ENCODE results near the gene INTS6L.

Gene INTS6L

GRCh38 chrX:135520553-135521404 lies at the start of gene INTS6L:
Gene INTS6L (plus strand): TSS chrX:135520660. CDS start chrX:135520993, 333 bp downstream.
- DNase-seq: peak; percentile 96

GRCh38 chrX:135476378-135476777 lies 44.1 kb upstream of the INTS6L start:
- no peak for DNase-seq

DNA sequence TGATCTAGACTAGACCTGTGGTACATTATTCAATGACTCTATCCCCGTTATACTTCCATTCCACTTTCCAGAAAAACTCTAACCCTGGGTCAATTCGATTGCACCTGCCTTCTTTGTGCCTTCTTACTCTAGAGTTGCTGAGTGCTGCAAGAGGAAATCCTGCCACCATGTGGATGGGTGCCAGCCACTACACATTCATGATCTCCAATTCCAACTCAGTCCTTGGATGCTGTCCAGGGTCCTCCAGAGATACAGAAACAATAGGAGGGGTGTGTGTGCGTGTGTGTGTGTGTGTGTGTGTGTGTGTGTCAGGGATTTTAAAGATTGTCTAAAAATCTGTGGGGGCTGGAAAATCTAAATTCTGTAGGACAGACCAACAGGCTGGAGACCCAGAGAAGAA lies 42.9 kb upstream of the INTS6L start:
- peak; percentile 66 for DNase-seq

- DNase-seq: no peak
Measured at GRCh38 chrX:135480076-135480475, 40.4 kb upstream of the INTS6L start.

- no peak for DNase-seq
Measured at GRCh38 chrX:135481696-135482179, 38.7 kb upstream of the INTS6L start.

DNA sequence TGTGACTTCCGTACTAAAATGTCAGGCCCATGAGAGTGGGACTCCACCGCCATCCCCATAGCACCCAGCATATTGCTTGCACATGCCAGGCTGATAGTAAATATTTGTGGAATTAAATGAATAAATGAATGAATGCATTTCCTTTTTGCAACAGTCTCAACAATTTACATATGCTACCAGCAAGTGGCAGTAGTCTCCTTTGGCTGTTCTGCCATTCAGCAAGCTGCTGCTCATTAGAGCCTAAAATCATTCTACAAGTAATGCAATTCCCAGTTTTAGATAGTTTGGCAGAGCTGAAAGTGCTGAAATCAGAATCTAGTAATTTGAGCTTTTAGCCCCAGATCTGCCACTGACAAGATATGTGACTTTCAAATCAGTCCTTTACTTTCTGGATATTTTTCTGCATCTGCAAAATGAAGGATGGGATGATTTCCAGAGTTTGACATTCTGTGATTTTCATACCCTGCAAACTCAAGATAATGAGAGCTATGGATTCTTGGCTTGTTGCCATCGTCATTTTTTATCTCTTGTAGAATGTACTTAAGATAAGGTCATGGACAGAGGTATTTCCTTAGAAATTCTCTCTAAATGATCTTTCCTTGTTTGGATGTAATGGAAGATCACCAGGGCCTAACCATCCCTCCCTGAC lies 35.7 kb upstream of the INTS6L start:
- DNase-seq: peak; percentile 65

DNA sequence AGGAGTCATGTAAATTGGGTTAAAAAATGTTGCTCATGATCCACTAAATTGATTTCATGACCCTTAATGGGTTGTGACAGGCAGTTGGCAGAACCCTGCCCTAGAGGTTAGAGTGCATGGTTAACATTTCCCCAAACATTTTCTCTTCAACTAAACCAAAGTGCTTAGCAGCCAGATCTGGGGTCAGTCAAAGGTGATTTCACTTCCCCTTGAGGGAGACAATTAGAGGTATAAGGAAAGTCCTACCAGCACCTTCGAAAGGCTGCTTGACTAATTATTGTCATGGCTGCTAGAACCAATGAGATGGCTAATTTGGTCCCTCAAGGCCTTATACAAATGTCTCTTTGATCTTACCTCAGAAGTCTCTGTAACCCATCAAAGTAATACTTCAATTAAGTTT lies 30.9 kb upstream of the INTS6L start:
- no peak for DNase-seq

DNA sequence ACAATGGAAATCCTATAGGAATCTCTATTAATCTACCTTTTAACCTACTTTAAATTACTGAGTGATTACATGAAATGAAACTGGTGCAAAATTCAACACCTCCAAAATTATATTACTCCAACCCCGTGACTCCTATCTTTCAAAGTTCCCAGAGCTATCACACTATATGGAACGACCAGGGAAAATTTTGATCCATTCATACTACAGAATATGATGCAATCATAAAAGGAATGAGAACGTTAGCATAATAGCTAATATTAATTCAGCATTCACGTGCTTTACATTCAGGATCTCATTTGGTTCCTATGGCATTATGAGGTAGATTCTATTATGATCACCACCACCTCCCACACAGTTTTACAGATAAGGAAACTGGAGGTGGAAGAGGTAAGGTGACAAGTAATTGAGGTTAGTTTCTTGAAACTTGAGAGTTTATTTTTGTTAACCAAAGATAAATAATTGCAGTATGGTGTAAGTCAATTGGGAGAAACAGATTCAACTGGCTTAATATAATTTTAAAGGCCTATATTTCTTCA lies 29.4 kb upstream of the INTS6L start:
- DNase-seq: no peak

- no peak for DNase-seq
Measured at GRCh38 chrX:135494453-135494852, 26.0 kb upstream of the INTS6L start.

GRCh38 chrX:135497736-135498135 lies 22.7 kb upstream of the INTS6L start:
- DNase-seq: no peak

DNA sequence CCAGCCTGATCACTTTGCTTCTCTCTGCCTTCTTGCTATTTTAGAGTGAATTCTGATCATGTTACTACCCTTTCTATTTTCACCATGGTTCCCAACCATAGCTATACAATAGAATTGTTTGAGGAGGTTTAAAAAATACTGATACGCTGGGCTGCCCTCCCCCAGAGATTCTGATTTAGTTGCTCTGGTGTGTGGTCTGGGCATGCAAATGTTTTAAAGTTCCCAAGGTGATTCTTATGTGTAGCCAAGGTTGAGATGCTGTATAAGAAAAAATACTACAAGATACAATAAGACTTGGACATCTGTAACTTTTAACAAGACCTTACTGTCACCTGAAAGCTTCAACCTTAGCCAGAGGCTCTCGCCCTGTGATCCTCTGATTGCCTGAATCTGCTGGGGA lies 22.2 kb upstream of the INTS6L start:
- no peak for DNase-seq

DNA sequence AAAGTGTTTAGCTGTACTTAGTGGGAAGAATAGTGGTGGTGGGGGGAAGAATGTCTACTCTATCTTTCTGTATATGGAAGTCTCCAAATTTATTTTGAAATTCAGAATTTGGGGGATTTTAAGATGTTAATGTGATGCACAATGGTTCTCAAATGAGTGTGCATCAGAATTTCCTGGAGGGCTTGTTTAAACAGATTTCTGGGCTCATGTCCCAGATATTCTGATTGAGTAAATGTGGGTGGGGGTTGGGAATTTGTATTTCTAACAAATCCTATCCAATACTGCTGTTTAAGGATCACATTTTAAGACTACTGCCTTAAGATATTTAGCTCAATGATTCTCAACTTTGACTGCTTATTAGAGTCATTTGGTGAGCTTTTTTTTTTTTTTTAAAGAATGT lies 15.1 kb upstream of the INTS6L start:
- DNase-seq: no peak

DNA sequence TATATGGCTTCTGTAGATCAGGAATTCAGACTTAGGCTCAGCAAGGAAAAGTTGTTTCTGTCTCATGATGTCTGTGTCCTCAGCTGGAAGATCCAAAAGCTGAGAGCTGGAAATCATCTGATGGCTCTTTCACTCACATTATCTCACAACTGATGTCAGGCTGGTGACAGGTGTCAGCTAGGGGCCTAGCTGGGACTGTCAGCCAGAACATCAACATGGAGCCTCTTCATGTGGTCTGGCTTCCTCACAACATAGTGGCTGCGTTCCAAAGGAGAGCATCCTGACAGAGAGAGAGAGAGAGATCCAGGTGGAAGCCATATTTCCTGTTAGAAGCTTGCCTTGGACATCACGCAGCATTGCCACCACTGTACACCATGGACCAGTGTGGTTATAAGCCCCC lies 10.6 kb upstream of the INTS6L start:
- DNase-seq: no peak

- no peak for DNase-seq
Measured at GRCh38 chrX:135512508-135513129, 7.8 kb upstream of the INTS6L start.

GRCh38 chrX:135513130-135513515 lies 7.3 kb upstream of the INTS6L start:
- DNase-seq: no peak

DNA sequence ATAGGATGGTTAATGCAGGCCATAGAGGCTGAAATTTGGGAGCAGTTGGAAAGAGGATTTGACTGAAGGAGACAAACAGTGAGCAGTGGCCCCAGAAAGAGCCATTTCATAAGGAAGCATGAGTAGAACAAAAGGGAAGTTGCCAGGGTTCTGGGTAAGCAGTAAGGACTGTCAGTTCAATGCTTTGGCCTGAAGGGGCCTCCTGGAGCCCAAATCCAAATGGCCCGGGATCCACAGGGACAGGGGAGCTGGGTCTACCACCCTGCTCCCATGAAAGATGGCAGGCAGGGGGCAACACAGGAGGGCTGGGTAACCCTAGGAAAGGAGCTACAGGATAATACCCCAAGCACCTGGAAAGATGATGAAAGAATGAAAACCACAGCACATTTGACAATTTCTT lies 4.1 kb upstream of the INTS6L start:
- DNase-seq: peak; percentile 75

- no peak for DNase-seq
Measured at GRCh38 chrX:135518161-135518560, 2.3 kb upstream of the INTS6L start.

DNA sequence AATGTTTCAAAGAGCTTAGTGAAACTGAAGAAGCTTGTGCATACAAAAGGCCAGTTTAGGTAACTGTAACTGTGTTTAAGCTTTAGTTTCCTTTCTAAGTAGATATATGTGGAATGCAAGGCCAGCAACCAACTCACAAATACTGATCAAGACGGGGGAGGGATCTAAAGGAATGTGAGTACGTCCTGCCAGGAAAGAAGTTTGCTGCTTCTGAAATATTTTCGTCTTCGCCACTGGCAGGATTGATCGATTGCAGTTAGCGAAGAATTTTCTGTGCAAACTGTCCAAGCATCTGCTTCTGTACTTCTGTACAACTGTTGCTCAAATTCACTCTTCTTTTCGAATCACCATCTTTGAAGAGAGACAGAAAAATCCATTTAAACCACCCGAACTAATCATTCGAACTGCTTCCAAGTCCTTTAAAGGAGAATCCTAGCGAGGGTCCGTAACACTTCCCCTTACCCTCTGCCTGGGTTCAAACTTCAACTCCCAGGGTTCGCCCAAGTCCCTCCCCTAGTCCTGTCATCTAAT lies 373 bp upstream of the INTS6L start:
- no peak for DNase-seq

- DNase-seq: peak; percentile 93
Measured at GRCh38 chrX:135521405-135522131, 1.1 kb downstream of the INTS6L start.

DNA sequence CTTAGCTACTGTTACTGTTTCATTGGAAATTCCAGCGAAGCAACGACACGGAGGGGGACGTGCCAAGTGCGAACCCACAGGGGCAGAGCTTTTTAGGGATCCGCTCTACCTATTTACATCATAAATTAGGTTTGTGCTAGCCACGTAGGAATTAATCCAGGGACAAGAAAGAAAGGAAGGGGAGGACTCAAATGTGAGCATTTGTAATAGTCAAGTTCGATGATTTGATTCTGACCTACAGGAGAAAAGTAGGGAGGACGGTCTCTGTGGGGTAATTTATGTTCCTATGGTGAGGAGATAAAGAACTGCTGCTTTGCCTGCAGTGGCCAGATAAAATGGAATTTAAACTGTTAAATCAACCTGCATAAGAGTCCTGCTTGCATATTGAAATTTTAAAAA lies 1.7 kb downstream of the INTS6L start:
- DNase-seq: peak; percentile 90

- DNase-seq: peak; percentile 71
Measured at GRCh38 chrX:135522878-135523693, 2.6 kb downstream of the INTS6L start.

GRCh38 chrX:135528254-135528653 lies 7.8 kb downstream of the INTS6L start:
- DNase-seq: peak; percentile 66
